Activated T-helper 2 cell treated with anti-CD3 and anti-CD28 coated beads, Interferon-gamma antibody, Interleukin-2, Interleukin-4, amounts not matched to agents 10 μg/mL and 5 μg/mL and 100 μg/mL, durations not matched to agents 14 hours and 24 hours and 36 hours (primary cell): ENCODE results near the gene ELK3. TPM values are rescaled to one million over a fixed set of nuclear protein-coding genes. Genes with fewer than 3 reads are reported as not detected.

ENCODE experiments used
- DNase-seq: peaks from one replicate; pipeline ENCODE4 v3.0.0; 2021; ENCODE audit warnings: low spot score
- H3K27ac Mint-ChIP-seq: one replicate; pipeline ENCODE4 v1.8.0; 2021; ENCODE audit warnings: mixed read lengths
- H3K27me3 Mint-ChIP-seq: one replicate; pipeline ENCODE4 v1.8.0; 2021; ENCODE audit warnings: low read depth, mixed read lengths
- H3K36me3 Mint-ChIP-seq: one replicate; pipeline ENCODE4 v1.8.0; 2021; ENCODE audit warnings: low read depth, mixed read lengths
- H3K4me1 Mint-ChIP-seq: one replicate; pipeline ENCODE4 v1.8.0; 2021; ENCODE audit warnings: low read depth, mixed read lengths
- H3K4me3 Mint-ChIP-seq: one replicate; pipeline ENCODE4 v1.8.0; 2021; ENCODE audit warnings: low read depth, mild to moderate bottlenecking, moderate library complexity, mixed read lengths
- H3K9me3 Mint-ChIP-seq: one replicate; pipeline ENCODE4 v1.8.0; 2021; ENCODE audit warnings: mixed read lengths
- intact Hi-C: fragments of 100-400 bp; cut with micrococcal nuclease; formaldehyde crosslinking; loops from one replicate; pipeline ENCODE4 v1.15.1; 2023
- total RNA-seq: library from RNA; stranded (reverse); gene quantifications from 2 replicates; pipeline ENCODE4 v1.2.3, GENCODE V29; 2022

ELK3 gene
- total RNA-seq, 1 donor from 2014 or later, result 39.7 TPM

GRCh38 chr12:96194576-96194889 is 358 bp downstream of the ELK3 start:
- Mint-ChIP-seq H3K27ac (peak overlapping the region; percentile 98), H3K4me1 (peaks cover 54% of the 10 kb centered on the region), H3K4me3 (peak overlapping the region; percentile 95), H3K27me3 (no peaks in the 10 kb centered on the region), H3K36me3 (peaks cover 21% of the 10 kb centered on the region), H3K9me3 (no peaks in the 10 kb centered on the region)
- intact Hi-C loops, result loop anchor here (2.0 to 10.0 kb wide), 2 partner anchors 74 to 340 kb away; partner anchors contain the start of gene SNRPF
- no peak for DNase-seq

- H3K9me3 Mint-ChIP-seq, result no peaks in the 10 kb centered on the region
- peaks cover 23% of the 10 kb centered on the region for H3K36me3 Mint-ChIP-seq
- DNase-seq, result peak; percentile 63
- intact Hi-C loops, result loop anchor here (1.0 to 10.0 kb wide), 9 partner anchors 17 to 340 kb away; partner anchors contain the start of genes AMDHD1, CCDC38 and SNRPF
- no peaks in the 10 kb centered on the region for H3K27me3 Mint-ChIP-seq
- peak overlapping the region; percentile 92 for H3K4me3 Mint-ChIP-seq
- H3K27ac Mint-ChIP-seq, result peak overlapping the region; percentile 94
- H3K4me1 Mint-ChIP-seq, result peaks cover 54% of the 10 kb centered on the region
These were observed 1.0 kb downstream of the ELK3 start for GRCh38 chr12:96194971-96195844.

- H3K27ac Mint-ChIP-seq, result peak overlapping the region; percentile 94
- no peaks in the 10 kb centered on the region for H3K27me3 Mint-ChIP-seq
- peak overlapping the region; percentile 92 for H3K4me3 Mint-ChIP-seq
- H3K4me1 Mint-ChIP-seq, result peaks cover 52% of the 10 kb centered on the region
- DNase-seq, result no peak
- H3K36me3 Mint-ChIP-seq, result peaks cover 26% of the 10 kb centered on the region
- intact Hi-C loops, result loop anchor here (1.0 to 10.0 kb wide), 9 partner anchors 16 to 341 kb away; partner anchors contain the start of genes AMDHD1, CCDC38 and SNRPF
- H3K9me3 Mint-ChIP-seq, result no peaks in the 10 kb centered on the region
These were observed 1.8 kb downstream of the ELK3 start for GRCh38 chr12:96195845-96196451.

GRCh38 chr12:96196781-96197180 is 2.6 kb downstream of the ELK3 start:
- intact Hi-C loops, result loop anchor here (5.0 to 10.0 kb wide), 5 partner anchors 131 to 342 kb away; partner anchors contain the start of genes AMDHD1, CCDC38 and SNRPF
- Mint-ChIP-seq H3K4me3 (peak overlapping the region; percentile 92), H3K27ac (peak overlapping the region; percentile 94), H3K27me3 (no peaks in the 10 kb centered on the region), H3K9me3 (no peaks in the 10 kb centered on the region), H3K36me3 (peaks cover 26% of the 10 kb centered on the region), H3K4me1 (peaks cover 53% of the 10 kb centered on the region)
- DNase-seq, result no peak

- Mint-ChIP-seq H3K27ac (peak overlapping the region; percentile 33), H3K27me3 (no peaks in the 10 kb centered on the region), H3K36me3 (peaks cover 33% of the 10 kb centered on the region), H3K4me3 (no peak overlapping the region), H3K9me3 (no peaks in the 10 kb centered on the region), H3K4me1 (peaks cover 52% of the 10 kb centered on the region)
- no peak for DNase-seq
- intact Hi-C loops, result loop anchor here (2.0 to 10.0 kb wide), 6 partner anchors 130 to 343 kb away; partner anchors contain the start of genes AMDHD1, CCDC38 and SNRPF
These were observed 3.5 kb downstream of the ELK3 start for GRCh38 chr12:96197503-96198272.

- Mint-ChIP-seq H3K4me1 (peaks cover 52% of the 10 kb centered on the region), H3K27me3 (no peaks in the 10 kb centered on the region), H3K36me3 (peaks cover 42% of the 10 kb centered on the region), H3K4me3 (peak overlapping the region; percentile 31), H3K9me3 (no peaks in the 10 kb centered on the region), H3K27ac (peak overlapping the region; percentile 69)
- intact Hi-C loops, result loop anchor here (2.0 to 10.0 kb wide), 6 partner anchors 128 to 344 kb away; partner anchors contain the start of genes AMDHD1, CCDC38 and SNRPF
- no peak for DNase-seq
These were observed 4.8 kb downstream of the ELK3 start for GRCh38 chr12:96198965-96199364.

GRCh38 chr12:96199464-96199863 is 5.3 kb downstream of the ELK3 start:
- no peaks in the 10 kb centered on the region for H3K27me3 Mint-ChIP-seq
- H3K4me1 Mint-ChIP-seq, result peaks cover 57% of the 10 kb centered on the region
- peak overlapping the region; percentile 69 for H3K27ac Mint-ChIP-seq
- no peak for DNase-seq
- no peaks in the 10 kb centered on the region for H3K9me3 Mint-ChIP-seq
- intact Hi-C loops, result loop anchor here (2.0 to 10.0 kb wide), 6 partner anchors 128 to 345 kb away; partner anchors contain the start of genes AMDHD1, CCDC38 and SNRPF
- no peak overlapping the region for H3K4me3 Mint-ChIP-seq
- peaks cover 42% of the 10 kb centered on the region for H3K36me3 Mint-ChIP-seq

GRCh38 chr12:96201272-96202227 is 7.4 kb downstream of the ELK3 start:
- Mint-ChIP-seq H3K27me3 (no peaks in the 10 kb centered on the region), H3K9me3 (no peaks in the 10 kb centered on the region), H3K4me3 (no peak overlapping the region), H3K27ac (no peak overlapping the region), H3K36me3 (peaks cover 49% of the 10 kb centered on the region), H3K4me1 (peaks cover 68% of the 10 kb centered on the region)
- intact Hi-C loops, result no loop called here
- no peak for DNase-seq

- Mint-ChIP-seq H3K27me3 (no peaks in the 10 kb centered on the region), H3K4me3 (no peak overlapping the region), H3K36me3 (peaks cover 47% of the 10 kb centered on the region), H3K27ac (no peak overlapping the region), H3K9me3 (no peaks in the 10 kb centered on the region), H3K4me1 (peaks cover 66% of the 10 kb centered on the region)
- DNase-seq, result no peak
- intact Hi-C loops, result no loop called here
These were observed 10.2 kb downstream of the ELK3 start for GRCh38 chr12:96204381-96204780.

- H3K4me1 Mint-ChIP-seq, result peaks cover 73% of the 10 kb centered on the region
- DNase-seq, result no peak
- no peak overlapping the region for H3K27ac Mint-ChIP-seq
- no peak overlapping the region for H3K4me3 Mint-ChIP-seq
- peaks cover 51% of the 10 kb centered on the region for H3K36me3 Mint-ChIP-seq
- no peaks in the 10 kb centered on the region for H3K27me3 Mint-ChIP-seq
- intact Hi-C loops, result no loop called here
- no peaks in the 10 kb centered on the region for H3K9me3 Mint-ChIP-seq
These were observed 11.7 kb downstream of the ELK3 start for GRCh38 chr12:96205908-96206307.

GRCh38 chr12:96206936-96207662 is 12.9 kb downstream of the ELK3 start:
- Mint-ChIP-seq H3K36me3 (peaks cover 48% of the 10 kb centered on the region), H3K27ac (no peak overlapping the region), H3K4me3 (no peak overlapping the region), H3K27me3 (no peaks in the 10 kb centered on the region), H3K4me1 (peaks cover 80% of the 10 kb centered on the region), H3K9me3 (no peaks in the 10 kb centered on the region)
- intact Hi-C loops, result no loop called here
- no peak for DNase-seq
